Measurements from ENCODE around the gene PLEKHA3. TPM values are rescaled to one million over a fixed set of nuclear protein-coding genes. Genes with fewer than 3 reads are reported as not detected.
A peak's percentile ranks its signal among the peaks of the same experiment; 100 is the strongest.

Gene PLEKHA3
- total RNA-seq, result 10 to 100 TPM; 21.4 to 24.7 TPM

DNA sequence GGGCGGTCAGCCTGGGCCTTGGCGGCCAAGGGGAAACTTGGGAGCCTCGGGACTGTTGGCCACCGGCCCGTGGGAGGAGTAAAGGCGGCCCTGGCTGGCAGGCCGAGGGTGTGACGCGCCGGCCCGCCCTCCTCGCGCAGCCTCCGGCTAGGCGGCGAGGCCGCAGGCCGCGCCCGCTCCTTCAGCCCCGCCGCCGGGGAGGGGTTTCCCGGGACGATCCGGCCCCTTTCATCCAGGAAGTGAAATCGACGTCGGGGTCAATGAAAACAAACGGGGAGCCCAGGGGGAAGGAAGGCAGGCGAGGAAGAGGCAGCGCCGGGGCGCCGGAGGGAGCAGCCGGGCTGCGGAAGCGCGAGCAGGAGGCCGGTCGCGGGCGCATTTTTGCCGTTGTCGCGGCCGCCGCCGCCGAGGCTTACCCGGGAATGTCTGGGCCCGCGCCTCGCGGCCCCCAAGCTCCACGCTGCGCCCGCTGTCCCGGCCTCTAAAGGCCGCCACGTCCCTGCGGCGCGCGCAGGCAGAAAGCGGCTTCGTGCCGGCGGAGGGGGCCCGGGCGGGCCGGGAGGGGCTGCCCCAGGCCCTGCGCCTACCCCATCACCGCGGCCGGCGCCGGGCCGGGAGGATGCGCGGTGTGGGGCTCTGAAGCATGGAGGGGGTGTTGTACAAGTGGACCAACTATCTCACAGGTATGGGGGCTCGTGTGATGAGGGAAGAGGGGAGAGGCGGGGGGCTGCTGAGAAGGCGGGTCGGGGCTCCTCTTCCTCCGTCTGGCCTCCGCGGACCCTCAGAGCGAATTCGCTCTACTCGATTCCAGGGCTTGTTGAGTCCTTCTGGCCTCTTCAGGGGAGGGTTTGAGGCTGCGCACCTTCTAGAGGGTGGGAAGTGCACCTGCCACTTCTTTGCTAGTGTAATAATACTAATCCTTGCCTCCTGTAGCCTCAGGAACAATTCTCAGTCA is at the start of gene PLEKHA3:
Gene PLEKHA3 (plus strand): TSS at position 231 of the 955 bp plus-strand sequence. CDS start 413 bp downstream, at position 644.
- H3K4me1 Mint-ChIP-seq, result peaks cover 43% of the 10 kb centered on the region
- ChIA-PET POLR2A (no interaction called here), CTCF (interaction anchor here (1.1 to 3.5 kb wide), 5 partner anchors 9 to 66 kb away, joined by 3 to 14 read pairs (median 6); no protein-coding TSS in a partner anchor)

DNA sequence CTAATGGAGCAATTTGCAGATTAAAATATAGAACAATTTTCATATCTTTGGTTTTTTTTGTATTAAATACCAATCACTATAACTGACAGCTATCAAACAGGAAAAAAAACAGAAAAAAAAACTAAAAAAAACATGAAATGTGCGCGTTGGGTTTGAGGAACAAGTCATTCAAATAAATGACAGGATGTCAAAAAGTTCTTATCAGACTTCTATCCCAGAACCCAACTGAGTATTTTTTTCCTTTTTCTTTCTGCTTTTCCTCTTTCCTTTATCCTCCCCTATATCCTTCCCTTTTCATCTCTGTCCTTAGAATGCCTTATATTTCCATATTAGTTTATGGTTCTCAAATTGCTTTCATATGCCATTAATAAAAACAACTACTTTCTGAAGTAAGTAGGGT is 43.6 kb upstream of the PLEKHA3 start:
- Mint-ChIP-seq H3K9me3 (no peaks in the 10 kb centered on the region), H3K27ac (peak overlapping the region; percentile 44), H3K4me1 (no peaks in the 10 kb centered on the region), H3K27me3 (no peaks in the 10 kb centered on the region), H3K4me3 (no peak overlapping the region), H3K36me3 (ENCODE audit: low read depth) (peaks cover 50% of the 10 kb centered on the region)
- no peak for DNase-seq
- POLR2A ChIA-PET, result no interaction called here
- CTCF ChIA-PET, result interaction anchor here (1.8 kb wide), 1 partner anchor 18 kb away, joined by 4 read pairs; no protein-coding TSS in a partner anchor

More for the DNA sequence above, at the start of gene PLEKHA3:
- Mint-ChIP-seq H3K27me3 (no peaks in the 10 kb centered on the region), H3K4me3 (peak within 1 kb of the TSS; percentile 97), H3K36me3 (ENCODE audit: low read depth) (peaks cover 11% of the 10 kb centered on the region), H3K9me3 (no peaks in the 10 kb centered on the region), H3K27ac (peak within 1 kb of the TSS; percentile 100)
- peak; percentile 78 for DNase-seq

DNA sequence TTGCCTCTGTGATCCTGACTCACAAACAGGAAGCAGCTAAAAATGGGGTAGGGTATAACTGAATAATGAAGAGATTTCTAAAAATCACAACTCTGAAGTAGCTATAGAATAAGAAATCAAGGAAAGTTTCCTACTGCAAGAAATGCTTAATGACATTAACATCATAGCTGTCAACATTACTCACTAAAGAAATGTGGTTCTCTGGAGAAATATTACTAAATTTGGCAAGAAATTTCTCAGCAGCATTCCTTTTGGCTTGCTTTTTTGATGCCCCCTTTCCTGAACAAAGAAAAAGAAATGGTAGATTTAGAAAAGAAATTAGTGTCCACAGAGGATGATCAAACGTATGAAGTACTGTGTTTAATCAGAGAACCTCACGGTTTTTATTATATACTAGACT is 38.8 kb upstream of the PLEKHA3 start:
- CTCF ChIA-PET, result interaction anchor here (0.6 to 1.1 kb wide), 3 partner anchors 9 to 329 kb away, joined by 3 to 4 read pairs (median 3); no protein-coding TSS in a partner anchor
- H3K27me3 Mint-ChIP-seq, result no peaks in the 10 kb centered on the region
- POLR2A ChIA-PET, result interaction anchor here (0.9 kb wide), 1 partner anchor 11 kb away, joined by 3 read pairs; no protein-coding TSS in a partner anchor

DNA sequence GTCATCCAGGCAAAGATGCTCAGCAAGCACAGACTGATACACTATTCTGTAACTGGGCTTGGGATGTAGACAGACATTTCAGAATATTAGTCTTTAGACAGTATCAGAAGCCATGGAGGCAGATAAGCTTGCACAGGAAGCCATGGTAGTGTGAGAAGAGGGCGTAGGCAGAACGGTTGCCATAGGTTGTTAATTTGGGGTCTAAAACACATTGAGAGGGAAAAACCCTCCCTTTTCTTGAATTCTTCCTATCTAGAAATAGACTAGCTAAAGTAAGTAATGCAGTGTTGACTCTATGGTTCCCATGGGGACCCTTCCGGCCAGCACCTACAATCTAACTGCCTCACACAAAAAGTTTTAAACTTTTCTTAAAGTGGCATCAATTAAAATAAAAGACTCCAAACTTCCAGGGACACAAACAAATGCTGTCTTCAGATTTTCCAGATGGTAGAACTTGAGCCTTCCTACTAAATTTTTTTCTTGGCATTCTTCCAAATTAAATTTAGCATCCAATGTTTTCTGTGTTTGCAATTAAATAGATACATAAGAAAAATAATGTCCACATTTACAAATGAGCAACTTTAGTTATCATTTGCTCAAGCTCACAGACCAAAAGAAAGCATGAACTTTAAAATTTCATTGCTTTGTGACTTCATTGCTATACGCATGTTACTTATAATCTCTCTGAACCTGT is 31.1 kb upstream of the PLEKHA3 start:
- H3K9me3 Mint-ChIP-seq, result no peaks in the 10 kb centered on the region
- H3K27me3 Mint-ChIP-seq, result no peaks in the 10 kb centered on the region
- POLR2A ChIA-PET, result interaction anchor here (1.1 to 1.3 kb wide), 2 partner anchors 20 to 334 kb away, joined by 3 to 5 read pairs; no protein-coding TSS in a partner anchor
- H3K4me3 Mint-ChIP-seq, result peak overlapping the region; percentile 86
- CTCF ChIA-PET, result interaction anchor here (0.6 to 1.9 kb wide), 4 partner anchors 33 to 316 kb away, joined by 3 to 6 read pairs (median 3); no protein-coding TSS in a partner anchor
- peaks cover 38% of the 10 kb centered on the region for H3K4me1 Mint-ChIP-seq
- H3K27ac Mint-ChIP-seq, result peak overlapping the region; percentile 94
- H3K36me3 Mint-ChIP-seq (ENCODE audit: low read depth), result peaks cover 29% of the 10 kb centered on the region
- DNase-seq, result no peak

More for the DNA sequence above, 38.8 kb upstream of the PLEKHA3 start:
- Mint-ChIP-seq H3K9me3 (no peaks in the 10 kb centered on the region), H3K4me1 (peaks cover 7% of the 10 kb centered on the region), H3K36me3 (ENCODE audit: low read depth) (peaks cover 48% of the 10 kb centered on the region), H3K27ac (no peak overlapping the region), H3K4me3 (no peak overlapping the region)
- no peak for DNase-seq

DNA sequence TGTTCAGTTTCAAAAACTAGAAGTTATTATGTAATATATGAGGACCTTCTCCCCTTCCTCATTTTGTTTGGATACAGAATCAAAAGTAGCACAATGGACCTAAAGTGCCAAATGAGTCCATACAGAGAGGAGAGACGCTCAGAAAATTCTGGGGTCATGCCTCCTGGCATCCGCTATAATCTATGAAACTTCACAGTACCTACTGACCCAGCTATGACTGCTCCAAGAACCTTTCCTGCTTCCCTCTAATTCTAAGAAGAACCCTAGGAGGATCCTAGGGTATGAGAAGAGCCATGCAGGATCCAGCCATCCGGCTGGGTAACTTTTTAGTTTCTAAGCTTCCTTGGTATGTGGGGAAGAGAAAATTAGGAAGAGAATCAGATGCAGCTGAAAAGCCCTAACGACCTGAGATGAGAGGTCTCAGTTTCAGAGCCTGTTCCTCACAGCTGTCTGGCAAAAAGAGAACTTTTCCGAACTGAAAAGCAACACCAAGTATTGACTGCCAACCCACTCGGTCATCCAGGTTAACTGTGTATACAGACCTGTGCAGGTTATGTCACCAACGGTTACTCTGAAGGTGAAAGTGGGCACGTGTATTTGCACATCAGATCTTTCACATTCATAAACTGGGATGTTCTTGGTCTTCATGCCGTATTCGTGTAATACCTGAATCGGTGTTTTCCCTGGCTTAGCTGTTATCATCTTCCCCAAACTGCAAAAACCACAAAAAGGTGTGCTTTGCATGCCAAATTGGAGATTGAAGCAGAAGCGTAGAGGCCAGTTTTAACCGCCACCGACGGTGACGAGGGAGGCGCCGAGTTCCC is 30.3 kb upstream of the PLEKHA3 start:
- Mint-ChIP-seq H3K27ac (peak overlapping the region; percentile 94), H3K36me3 (ENCODE audit: low read depth) (peaks cover 23% of the 10 kb centered on the region), H3K4me1 (peaks cover 36% of the 10 kb centered on the region), H3K4me3 (peak overlapping the region; percentile 86), H3K9me3 (no peaks in the 10 kb centered on the region), H3K27me3 (peaks cover 2% of the 10 kb centered on the region)
- no peak for DNase-seq
- ChIA-PET CTCF (interaction anchor here (0.8 to 1.9 kb wide), 7 partner anchors 8 to 338 kb away, joined by 3 to 11 read pairs (median 3); partner anchors contain the start of gene RBM45), POLR2A (interaction anchor here (0.7 to 1.3 kb wide), 4 partner anchors 19 to 335 kb away, joined by 3 to 5 read pairs (median 4); no protein-coding TSS in a partner anchor)

DNA sequence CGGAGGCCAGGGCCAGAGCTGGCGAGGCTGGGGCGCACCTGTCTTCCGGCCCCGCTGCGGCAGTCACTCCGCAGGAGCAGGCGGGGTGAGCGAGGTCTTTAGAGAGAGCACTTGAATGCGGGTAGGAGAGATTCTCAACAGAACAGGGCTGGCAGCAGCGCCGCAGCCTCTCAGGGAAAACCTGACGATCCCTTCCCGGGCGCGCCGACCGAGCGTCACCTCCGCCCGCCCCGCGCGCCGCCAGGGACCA is 29.8 kb upstream of the PLEKHA3 start:
- H3K36me3 Mint-ChIP-seq (ENCODE audit: low read depth), result peaks cover 18% of the 10 kb centered on the region
- H3K4me1 Mint-ChIP-seq, result peaks cover 33% of the 10 kb centered on the region
- peaks cover 2% of the 10 kb centered on the region for H3K27me3 Mint-ChIP-seq
- H3K4me3 Mint-ChIP-seq, result peak overlapping the region; percentile 86
- POLR2A ChIA-PET, result interaction anchor here (0.7 to 1.3 kb wide), 4 partner anchors 18 to 336 kb away, joined by 3 to 5 read pairs (median 4); no protein-coding TSS in a partner anchor
- H3K27ac Mint-ChIP-seq, result peak overlapping the region; percentile 94
- no peaks in the 10 kb centered on the region for H3K9me3 Mint-ChIP-seq
- CTCF ChIA-PET, result interaction anchor here (0.8 to 1.9 kb wide), 8 partner anchors 9 to 338 kb away, joined by 3 to 11 read pairs (median 4); partner anchors contain the start of gene RBM45
- DNase-seq, result peak; percentile 78

DNA sequence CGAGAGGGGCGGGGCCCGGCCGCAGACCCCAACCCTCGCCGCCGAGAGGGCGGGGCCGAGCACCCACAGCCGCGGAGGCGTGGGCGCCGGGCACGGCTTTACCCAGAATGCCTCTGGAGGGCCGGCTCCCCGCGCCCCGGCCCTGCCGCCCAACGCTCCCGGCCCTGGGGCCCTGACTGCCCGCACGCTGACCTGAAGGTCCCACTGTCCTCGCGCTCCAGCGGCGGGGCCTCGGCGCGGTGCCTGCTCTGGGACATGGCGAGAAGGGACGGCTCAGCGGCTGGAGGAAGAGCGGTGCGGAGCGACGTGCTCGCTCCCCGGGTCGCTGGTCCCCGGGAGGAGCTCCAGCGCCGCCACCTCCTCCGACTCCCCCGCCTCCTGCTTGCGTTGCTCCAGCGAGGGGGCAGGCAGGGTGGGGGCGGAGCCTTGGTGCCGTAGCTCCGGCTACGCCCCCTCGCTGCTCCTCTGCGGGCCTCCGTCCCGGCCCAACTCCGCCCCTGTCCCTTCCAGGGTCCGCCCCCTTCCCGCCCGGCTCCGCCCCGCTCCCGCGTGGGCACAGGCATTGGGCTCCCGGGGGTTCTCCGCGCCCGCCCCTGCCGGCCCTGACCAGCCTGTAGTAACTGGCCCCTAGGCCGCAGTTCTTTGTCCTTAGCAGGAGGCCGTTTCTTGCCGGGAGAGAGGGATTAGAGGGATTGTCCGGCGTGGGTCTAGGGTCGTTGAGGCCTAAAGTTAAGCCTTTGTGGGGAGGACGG is 29.3 kb upstream of the PLEKHA3 start, which contains the start of the genes PJVK and PRKRA:
Gene PJVK (plus strand): TSS at position 605 of the 752 bp plus-strand sequence. CDS start 2,032 bp downstream, outside the sequence.
Gene PRKRA (minus strand): TSS at position 402 of the 752 bp plus-strand sequence. CDS start 145 bp downstream, at position 257.
- DNase-seq, result peak; percentile 96
- H3K4me3 Mint-ChIP-seq, result peak within 1 kb of the TSS; percentile 86
- CTCF ChIA-PET, result interaction anchor here (0.7 to 1.7 kb wide), 6 partner anchors 18 to 339 kb away, joined by 3 to 11 read pairs (median 4); partner anchors contain the start of gene RBM45
- no peaks in the 10 kb centered on the region for H3K9me3 Mint-ChIP-seq
- peaks cover 33% of the 10 kb centered on the region for H3K4me1 Mint-ChIP-seq
- peaks cover 2% of the 10 kb centered on the region for H3K27me3 Mint-ChIP-seq
- peaks cover 18% of the 10 kb centered on the region for H3K36me3 Mint-ChIP-seq (ENCODE audit: low read depth)
- POLR2A ChIA-PET, result interaction anchor here (0.7 to 1.3 kb wide), 4 partner anchors 18 to 336 kb away, joined by 3 to 5 read pairs (median 4); no protein-coding TSS in a partner anchor
- H3K27ac Mint-ChIP-seq, result peak within 1 kb of the TSS; percentile 94

DNA sequence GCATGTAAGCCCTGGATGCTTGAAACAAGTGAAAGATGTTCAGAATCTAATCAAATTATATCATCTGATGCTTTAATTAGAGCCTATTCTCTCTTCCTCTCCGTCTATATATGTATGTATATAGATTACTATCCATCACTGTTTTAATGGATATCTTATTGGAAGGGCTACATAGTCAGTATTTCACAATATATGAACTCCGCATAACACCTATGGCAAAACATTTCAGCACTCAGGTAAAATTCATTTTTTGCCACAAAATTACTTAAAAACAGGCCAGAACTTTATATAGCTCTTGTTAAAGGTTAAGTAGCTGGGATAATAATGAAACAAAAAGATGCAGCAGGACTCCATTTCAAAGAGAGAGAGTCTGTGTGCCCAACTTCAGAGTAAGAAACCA is 27.9 kb upstream of the PLEKHA3 start:
- peak overlapping the region; percentile 34 for H3K4me3 Mint-ChIP-seq

DNA sequence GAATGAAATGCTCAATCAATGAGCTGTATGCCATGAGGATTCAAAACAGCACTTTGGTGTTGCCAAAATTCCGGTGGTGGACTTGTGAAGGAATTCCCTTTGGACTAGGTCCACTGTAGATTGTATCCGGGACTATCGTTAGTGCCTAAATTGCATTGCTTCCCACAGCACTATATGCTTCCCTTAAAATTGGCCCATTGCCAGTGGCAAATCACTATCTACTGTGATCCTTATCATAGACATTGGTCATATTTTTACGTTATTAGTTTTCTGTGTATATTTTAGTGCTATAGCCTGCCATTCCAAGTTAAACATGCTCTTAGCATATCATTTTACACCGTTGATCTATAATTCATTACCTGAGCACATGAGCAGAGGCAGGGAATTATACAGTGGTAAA is 27.4 kb upstream of the PLEKHA3 start:
- no peak overlapping the region for H3K27ac Mint-ChIP-seq
- peaks cover 11% of the 10 kb centered on the region for H3K36me3 Mint-ChIP-seq (ENCODE audit: low read depth)
- peaks cover 32% of the 10 kb centered on the region for H3K4me1 Mint-ChIP-seq
- H3K27me3 Mint-ChIP-seq, result peaks cover 2% of the 10 kb centered on the region
- ChIA-PET CTCF (interaction anchor here (0.8 to 1.2 kb wide), 4 partner anchors 9 to 341 kb away, joined by 3 to 4 read pairs (median 3); no protein-coding TSS in a partner anchor), POLR2A (no interaction called here)
- no peak overlapping the region for H3K4me3 Mint-ChIP-seq
- no peaks in the 10 kb centered on the region for H3K9me3 Mint-ChIP-seq
- no peak for DNase-seq

More for the DNA sequence above, 27.9 kb upstream of the PLEKHA3 start:
- H3K27me3 Mint-ChIP-seq, result peaks cover 2% of the 10 kb centered on the region
- H3K9me3 Mint-ChIP-seq, result no peaks in the 10 kb centered on the region
- no peak for DNase-seq
- ChIA-PET CTCF (interaction anchor here (0.9 to 1.2 kb wide), 3 partner anchors 33 to 341 kb away, joined by 3 to 4 read pairs (median 3); no protein-coding TSS in a partner anchor), POLR2A (no interaction called here)
- peaks cover 33% of the 10 kb centered on the region for H3K4me1 Mint-ChIP-seq
- H3K27ac Mint-ChIP-seq, result peak overlapping the region; percentile 54
- peaks cover 11% of the 10 kb centered on the region for H3K36me3 Mint-ChIP-seq (ENCODE audit: low read depth)

DNA sequence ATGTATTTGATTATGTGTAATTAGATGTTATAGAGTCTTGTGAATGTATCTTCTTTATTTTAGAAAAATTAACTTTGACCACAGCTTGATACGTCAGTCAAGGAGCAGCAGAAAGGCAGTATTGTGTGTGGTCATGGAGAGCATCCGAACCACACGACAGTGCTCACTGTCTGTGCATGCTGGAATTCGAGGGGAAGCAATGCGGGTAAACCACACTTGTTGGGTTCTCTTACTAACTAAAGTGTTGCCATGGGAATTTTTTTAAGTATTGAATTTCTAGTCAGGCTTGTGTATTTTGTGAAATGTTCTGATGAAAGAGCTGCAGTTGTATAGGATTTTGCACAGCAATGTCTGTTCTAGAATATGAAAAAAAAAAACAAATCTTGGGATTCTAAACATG is 24.3 kb upstream of the PLEKHA3 start:
- Mint-ChIP-seq H3K27ac (no peak overlapping the region), H3K4me3 (no peak overlapping the region), H3K36me3 (ENCODE audit: low read depth) (no peaks in the 10 kb centered on the region), H3K4me1 (peaks cover 9% of the 10 kb centered on the region), H3K27me3 (peaks cover 2% of the 10 kb centered on the region), H3K9me3 (no peaks in the 10 kb centered on the region)
- CTCF ChIA-PET, result no interaction called here
- DNase-seq, result no peak
- POLR2A ChIA-PET, result no interaction called here

DNA sequence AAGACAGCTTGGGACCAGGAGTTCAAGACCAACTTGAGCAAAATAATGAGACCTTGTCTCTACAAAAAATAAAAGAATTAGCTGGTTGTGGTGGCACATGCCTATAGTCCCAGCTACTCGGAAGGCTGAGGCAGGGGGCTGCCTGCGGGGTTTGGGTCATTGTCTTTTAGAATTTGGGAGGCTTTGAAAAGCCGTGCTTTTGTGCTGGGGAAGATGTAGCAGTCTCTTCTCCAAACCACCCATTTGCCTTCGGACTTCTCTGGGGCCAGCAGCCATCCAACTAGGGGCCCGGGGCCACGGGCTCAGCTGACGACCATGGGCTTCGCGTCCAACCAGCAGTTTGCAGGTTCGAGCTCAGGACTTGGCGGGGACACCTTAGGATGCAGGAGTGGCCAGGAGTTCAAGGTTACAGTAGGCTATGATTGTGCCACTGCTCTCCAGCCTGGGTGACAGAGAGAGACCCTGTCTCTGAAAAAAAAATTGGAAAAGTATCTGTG is 22.8 kb upstream of the PLEKHA3 start:
- DNase-seq, result no peak
- POLR2A ChIA-PET, result interaction anchor here (0.6 kb wide), 1 partner anchor 373 kb away, joined by 3 read pairs; no protein-coding TSS in a partner anchor

More for the DNA sequence above, 22.8 kb upstream of the PLEKHA3 start:
- Mint-ChIP-seq H3K9me3 (no peaks in the 10 kb centered on the region), H3K4me1 (peaks cover under 1% of the 10 kb centered on the region), H3K36me3 (ENCODE audit: low read depth) (no peaks in the 10 kb centered on the region), H3K27me3 (peaks cover 2% of the 10 kb centered on the region), H3K27ac (no peak overlapping the region), H3K4me3 (no peak overlapping the region)
- CTCF ChIA-PET, result interaction anchor here (0.9 to 1.2 kb wide), 2 partner anchors 11 to 43 kb away, joined by 3 read pairs; no protein-coding TSS in a partner anchor

All from activated CD4-positive, alpha-beta T cell treated with anti-CD3 and anti-CD28 coated beads, Interleukin-2, amount 10 ng/mL, durations not matched to agents 7 days and 5 days (primary cell).